GM12872 (cell line): ENCODE data around the gene KRT10.

Source experiments
- TF ChIP-seq, protein P1 (sequence below): IDR thresholded peaks from 3 replicates; pipeline ENCODE4 v1.5.1; 2011; ENCODE audit warnings: low read depth, mild to moderate bottlenecking, low read length, moderate library complexity; ENCODE audit not compliant: insufficient read depth

KRT10 gene

DNA sequence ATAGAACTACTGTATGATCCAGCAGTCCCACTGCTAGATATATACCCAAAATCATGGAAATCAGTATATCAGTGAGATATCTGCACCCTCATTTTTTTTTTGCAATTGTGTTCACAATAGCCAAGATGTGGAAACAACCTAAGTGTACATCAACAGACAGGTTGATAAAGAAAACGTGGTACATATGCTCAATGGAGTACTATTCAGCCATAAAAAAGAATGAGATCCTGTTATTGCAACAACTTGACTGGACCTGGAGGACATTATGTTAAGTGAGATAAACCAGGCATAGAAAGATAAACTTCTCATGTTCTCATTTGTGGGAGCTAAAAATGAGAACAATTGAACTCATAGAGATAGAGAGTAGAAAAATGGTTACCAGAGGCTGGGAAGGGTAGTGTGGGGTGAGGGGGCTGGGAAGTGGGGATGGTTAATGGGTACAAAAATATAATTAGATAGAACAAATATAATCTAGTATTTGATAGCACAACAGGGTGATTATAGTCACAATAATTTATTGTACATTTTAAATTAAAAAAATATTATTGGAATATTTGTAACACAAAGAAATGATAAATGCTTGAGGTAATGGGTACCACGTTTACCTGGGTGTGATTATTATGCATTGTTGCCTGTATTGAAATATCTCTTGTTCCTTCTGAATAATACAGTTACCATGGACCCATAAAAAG, 7.8 kb upstream of the KRT10 start:
- TF ChIP-seq, protein P1, sequence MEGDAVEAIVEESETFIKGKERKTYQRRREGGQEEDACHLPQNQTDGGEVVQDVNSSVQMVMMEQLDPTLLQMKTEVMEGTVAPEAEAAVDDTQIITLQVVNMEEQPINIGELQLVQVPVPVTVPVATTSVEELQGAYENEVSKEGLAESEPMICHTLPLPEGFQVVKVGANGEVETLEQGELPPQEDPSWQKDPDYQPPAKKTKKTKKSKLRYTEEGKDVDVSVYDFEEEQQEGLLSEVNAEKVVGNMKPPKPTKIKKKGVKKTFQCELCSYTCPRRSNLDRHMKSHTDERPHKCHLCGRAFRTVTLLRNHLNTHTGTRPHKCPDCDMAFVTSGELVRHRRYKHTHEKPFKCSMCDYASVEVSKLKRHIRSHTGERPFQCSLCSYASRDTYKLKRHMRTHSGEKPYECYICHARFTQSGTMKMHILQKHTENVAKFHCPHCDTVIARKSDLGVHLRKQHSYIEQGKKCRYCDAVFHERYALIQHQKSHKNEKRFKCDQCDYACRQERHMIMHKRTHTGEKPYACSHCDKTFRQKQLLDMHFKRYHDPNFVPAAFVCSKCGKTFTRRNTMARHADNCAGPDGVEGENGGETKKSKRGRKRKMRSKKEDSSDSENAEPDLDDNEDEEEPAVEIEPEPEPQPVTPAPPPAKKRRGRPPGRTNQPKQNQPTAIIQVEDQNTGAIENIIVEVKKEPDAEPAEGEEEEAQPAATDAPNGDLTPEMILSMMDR = no peak

DNA sequence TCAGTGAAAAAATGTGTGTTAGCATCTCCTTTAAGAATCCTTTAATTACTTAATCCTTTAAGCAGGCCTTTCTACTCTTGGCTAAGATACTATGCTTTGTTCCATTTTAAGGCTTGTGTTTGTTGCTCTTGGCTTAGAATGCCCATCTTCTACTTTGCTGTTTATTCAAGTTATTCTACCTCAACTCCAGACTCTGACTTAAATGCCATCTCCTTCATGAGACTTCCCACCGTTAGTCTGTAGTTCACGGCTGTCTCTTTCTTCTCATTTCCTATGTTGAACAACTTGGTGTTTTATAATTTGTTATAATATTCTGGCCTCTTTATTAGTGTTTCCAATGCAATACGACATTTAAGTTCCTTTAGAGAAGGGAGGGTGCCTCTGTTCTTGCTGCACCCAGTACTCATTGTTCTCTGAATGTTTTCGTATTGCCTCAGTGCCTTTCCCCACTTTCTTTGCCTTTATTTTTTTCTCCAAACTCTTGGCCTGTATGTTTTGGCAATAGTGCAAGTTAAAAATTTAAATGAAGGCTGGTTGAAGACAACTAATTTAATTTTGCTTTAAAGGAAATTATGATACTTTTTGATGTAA, 6.1 kb upstream of the KRT10 start:
- TF ChIP-seq, protein P1 = no peak

DNA sequence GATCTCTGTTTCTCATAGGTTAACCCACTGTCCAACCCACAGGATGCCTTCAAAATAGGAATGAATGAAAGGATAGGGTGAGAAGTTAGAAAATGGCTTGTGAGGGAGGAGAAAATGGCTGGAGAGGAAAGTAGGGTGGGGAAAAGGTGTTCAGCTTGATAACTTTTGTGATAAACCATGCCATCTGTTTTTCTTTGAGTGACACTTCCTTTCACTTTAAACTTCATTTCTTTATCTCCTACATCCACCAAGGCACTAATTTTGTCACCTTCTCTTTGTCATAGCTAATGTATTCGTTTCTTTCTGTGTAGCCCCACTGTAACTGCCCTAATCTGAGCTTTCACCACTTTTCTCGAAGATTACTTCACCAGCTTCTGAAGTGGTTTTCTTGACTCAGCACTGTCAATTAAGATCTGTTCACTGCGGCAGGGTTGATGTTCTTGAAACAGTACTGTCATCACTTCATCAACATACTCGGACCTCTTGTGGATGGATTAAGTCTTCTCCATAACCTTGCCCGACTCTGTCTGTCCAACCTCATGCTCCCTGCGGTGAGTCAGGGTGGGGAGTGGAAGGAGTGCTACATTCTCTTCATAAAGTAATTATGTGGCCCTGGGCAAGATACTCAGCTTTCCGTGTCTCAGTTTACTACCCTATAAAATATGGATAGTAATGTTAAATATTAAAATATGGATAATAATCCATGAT, 5.5 kb upstream of the KRT10 start:
- TF ChIP-seq, protein P1 = no peak

DNA sequence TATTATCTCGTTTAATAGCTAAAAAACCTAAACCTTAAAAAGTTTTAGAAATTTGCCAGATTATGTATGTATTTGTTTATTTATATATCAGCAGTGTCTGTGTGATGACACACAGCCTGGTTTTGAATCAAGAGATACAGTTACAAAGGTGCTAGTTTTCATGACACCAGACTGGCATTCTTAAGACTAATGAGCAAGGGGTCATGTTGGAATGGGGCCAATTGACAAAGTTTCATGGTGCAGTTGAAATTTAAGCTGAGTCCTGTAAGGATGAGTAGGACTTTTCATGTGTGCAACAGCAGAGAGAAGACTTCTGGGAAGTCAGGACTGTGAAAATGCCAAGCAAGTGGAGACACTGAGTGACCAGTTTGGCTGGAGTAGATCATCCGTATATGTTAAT, 3.2 kb upstream of the KRT10 start:
- TF ChIP-seq, protein P1 = no peak

DNA sequence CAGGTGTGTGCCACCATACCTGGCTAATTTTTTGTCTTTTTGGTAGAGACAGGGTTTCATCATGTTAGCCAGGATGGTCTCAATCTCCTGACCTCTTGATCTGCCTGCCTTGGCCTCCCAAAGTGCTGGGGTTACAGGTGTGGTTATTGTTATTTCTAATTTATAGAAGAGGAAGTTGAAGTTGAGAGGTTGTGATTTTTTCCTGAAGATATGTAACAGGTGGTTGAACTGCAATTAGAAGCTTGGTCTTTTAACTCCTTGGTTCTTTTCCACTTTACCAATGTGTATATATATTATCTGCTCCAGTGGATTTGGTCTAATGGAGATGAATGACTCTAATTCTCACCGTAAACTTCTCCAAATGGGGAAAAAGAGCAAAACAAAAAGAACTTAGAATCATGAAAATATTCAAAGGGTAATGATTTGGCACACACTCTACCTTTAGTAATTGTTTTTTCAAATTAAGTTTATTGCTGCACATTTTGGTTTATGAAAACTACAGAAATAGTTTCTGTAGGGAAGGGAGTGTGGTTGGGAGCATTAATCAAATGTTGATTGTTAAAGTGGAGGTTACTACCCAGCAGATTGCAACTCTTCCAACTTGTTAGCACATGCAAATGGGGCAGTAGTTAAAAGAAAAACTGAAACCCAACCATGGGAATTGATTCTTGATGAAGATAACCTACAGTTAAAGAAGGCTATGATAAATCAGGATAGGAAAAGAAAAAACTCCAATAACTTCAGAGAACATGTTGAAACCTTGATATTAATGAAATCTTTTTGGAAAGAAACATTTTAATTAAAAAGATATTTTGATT, 1.8 kb upstream of the KRT10 start:
- TF ChIP-seq, protein P1 = no peak

DNA sequence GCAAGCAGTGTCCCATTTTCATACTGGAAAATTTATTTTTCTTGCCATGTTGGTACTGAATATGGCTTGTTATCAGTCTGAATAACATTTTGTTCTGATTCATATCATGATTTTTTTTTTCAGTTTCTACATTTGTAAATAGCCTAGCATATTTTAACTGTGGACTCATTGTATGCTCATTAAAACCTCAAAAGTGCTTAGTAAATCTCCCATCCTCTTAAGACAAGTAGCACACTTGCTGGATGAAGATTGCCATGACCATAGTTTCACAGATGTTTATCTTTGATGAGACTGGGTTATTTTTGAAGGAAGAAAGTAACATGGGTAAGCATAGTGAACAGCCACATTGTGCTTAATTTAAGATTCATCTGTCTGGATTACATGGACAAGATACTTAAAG, 878 bp downstream of the KRT10 start:
- TF ChIP-seq, protein P1 = no peak

DNA sequence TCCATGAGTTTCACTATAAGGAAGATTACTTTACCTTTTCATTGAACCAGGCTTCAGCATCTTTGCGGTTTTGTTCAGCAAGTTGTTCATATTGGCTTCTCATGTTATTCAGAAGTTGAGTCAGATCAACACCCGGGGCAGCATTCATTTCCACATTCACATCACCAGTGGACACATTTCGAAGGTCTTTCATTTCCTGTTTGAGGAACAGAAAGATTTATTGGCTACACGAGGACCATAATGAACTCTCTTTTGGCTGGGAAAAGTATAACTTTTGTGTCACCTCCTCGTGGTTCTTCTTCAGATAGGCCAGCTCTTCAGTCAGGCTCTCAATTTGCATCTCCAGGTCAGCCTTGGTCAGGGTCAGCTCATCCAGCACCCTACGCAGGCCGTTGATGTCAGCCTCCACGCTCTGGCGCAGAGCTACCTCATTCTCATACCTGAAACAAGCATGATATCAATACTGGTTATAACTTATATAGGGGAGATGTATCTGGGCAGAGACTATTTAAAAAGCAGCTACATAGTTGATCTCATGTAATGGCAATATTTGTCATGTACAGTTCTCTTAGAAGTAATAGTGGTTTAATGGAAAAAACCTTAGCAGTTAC, 2.1 kb downstream of the KRT10 start:
- TF ChIP-seq, protein P1 = no peak
